OCI-LY3 (cell line): ENCODE data around the gene SGCG.
A peak's percentile ranks its signal among the peaks of the same experiment; 100 is the strongest.
"Not testable (repeated sequence)": the region's sequence is repeated elsewhere in the genome, so short reads cannot be mapped to it uniquely, and the experiment has no call there.

ENCODE experiments used
- H2AFZ ChIP-seq: fragments of 200-600, 300-600 bp; shearing (Covaris generic); 2 replicates; pipeline ENCODE4 v1.6.0; 2014; ENCODE audit warnings: antibody characterized with exemption, low read depth, low read length
- H3K27ac ChIP-seq: fragments of 200-600, 300-600 bp; sonication (generic); 2 replicates; pipeline ENCODE4 v1.5.1; 2014; ENCODE audit warnings: mild to moderate bottlenecking, low read length, moderate library complexity, mixed read lengths
- H3K27me3 ChIP-seq: fragments of 200-600, 300-600 bp; sonication (generic); 2 replicates; pipeline ENCODE4 v1.6.1; 2014; ENCODE audit warnings: low read depth, low read length, mixed read lengths
- H3K36me3 ChIP-seq: fragments of 200-600, 300-600 bp; sonication (generic); replicated peaks from 2 replicates; pipeline ENCODE3; 2014; ENCODE audit warnings: low read depth, low read length, mixed read lengths
- H3K4me1 ChIP-seq: fragments of 300-600, 200-600 bp; sonication (generic); 2 replicates; pipeline ENCODE4 v1.6.1; 2014; ENCODE audit warnings: low read length, mixed read lengths
- H3K4me2 ChIP-seq: fragments of 200-600, 300-600 bp; sonication (generic); 2 replicates; pipeline ENCODE4 v1.6.1; 2014; ENCODE audit warnings: low read length, mixed read lengths
- H3K4me3 ChIP-seq: fragments of 300-600, 200-600 bp; sonication (generic); 2 replicates; pipeline ENCODE4 v1.5.1; 2014; ENCODE audit warnings: antibody characterized with exemption, mild to moderate bottlenecking, low read length, moderate library complexity
- H3K79me2 ChIP-seq: fragments of 300-600, 200-600 bp; shearing (Covaris generic); 2 replicates; pipeline ENCODE4 v1.6.1; 2014; ENCODE audit warnings: mild to moderate bottlenecking, low read length, mixed read lengths
- H3K9ac ChIP-seq: fragments of 300-600, 200-600 bp; shearing (Covaris generic); 2 replicates; pipeline ENCODE4 v1.6.0; 2014; ENCODE audit warnings: mild to moderate bottlenecking, low read length, moderate library complexity
- H3K9me3 ChIP-seq: fragments of 200-600, 300-600 bp; shearing (Covaris generic); 2 replicates; pipeline ENCODE4 v1.6.1; 2014; ENCODE audit warnings: low read length, mixed read lengths; ENCODE audit not compliant: insufficient read depth
- H4K20me1 ChIP-seq: fragments of 200-600, 300-600 bp; sonication (generic); 2 replicates; pipeline ENCODE4 v1.6.1; 2016; ENCODE audit warnings: low read length, mixed read lengths; ENCODE audit not compliant: insufficient read depth
- EZH2phosphoT487 ChIP-seq: fragments of 200-600 bp; shearing (Covaris generic); IDR thresholded peaks from 2 replicates; pipeline ENCODE4 v1.6.1; 2018; ENCODE audit warnings: antibody characterized with exemption, mixed run types, low read depth
- TF ChIP-seq, protein P1 (sequence below): fragments of 200-600, 300-600 bp; sonication (generic); IDR thresholded peaks from 2 replicates; pipeline ENCODE4 v1.5.1; 2014; ENCODE audit warnings: antibody characterized with exemption, low read length, low read depth

Gene SGCG

DNA sequence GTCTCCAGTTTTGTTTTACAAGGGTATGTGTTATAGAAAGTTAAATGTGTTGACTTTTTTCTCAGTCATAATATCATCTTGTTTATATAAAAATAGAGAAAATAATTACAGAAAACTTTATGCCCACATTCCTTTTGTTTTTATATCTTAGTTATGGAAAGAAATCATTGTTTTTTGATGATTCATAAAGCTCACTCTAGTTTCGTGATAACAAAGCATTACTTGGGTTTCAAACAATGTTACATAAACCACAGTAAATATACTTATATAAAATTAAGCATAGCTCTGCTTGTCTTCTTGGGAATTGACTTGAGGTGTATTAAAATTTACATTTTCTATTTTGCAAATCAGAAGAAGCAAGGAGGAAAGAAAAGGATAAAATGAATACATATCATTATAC is 111.8 kb downstream of the SGCG start:
- Histone ChIP-seq H3K9me3 (no peaks in the 10 kb centered on the region), H3K4me3 (no peak overlapping the region), H3K4me2 (no peak overlapping the region), H3K9ac (no peak overlapping the region), H3K4me1 (no peaks in the 10 kb centered on the region), H3K79me2 (no peaks in the 10 kb centered on the region), H3K27ac (no peak overlapping the region), H2AFZ (no peak overlapping the region), H4K20me1 (no peaks in the 10 kb centered on the region), H3K27me3 (0 out of 2 replicates have a peak, but pooled peaks cover 5% of the 10 kb centered on the region), H3K36me3 (no peaks in the 10 kb centered on the region)
- TF ChIP-seq, protein P1, sequence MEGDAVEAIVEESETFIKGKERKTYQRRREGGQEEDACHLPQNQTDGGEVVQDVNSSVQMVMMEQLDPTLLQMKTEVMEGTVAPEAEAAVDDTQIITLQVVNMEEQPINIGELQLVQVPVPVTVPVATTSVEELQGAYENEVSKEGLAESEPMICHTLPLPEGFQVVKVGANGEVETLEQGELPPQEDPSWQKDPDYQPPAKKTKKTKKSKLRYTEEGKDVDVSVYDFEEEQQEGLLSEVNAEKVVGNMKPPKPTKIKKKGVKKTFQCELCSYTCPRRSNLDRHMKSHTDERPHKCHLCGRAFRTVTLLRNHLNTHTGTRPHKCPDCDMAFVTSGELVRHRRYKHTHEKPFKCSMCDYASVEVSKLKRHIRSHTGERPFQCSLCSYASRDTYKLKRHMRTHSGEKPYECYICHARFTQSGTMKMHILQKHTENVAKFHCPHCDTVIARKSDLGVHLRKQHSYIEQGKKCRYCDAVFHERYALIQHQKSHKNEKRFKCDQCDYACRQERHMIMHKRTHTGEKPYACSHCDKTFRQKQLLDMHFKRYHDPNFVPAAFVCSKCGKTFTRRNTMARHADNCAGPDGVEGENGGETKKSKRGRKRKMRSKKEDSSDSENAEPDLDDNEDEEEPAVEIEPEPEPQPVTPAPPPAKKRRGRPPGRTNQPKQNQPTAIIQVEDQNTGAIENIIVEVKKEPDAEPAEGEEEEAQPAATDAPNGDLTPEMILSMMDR = no peak
- no peak for TF ChIP-seq EZH2phosphoT487

DNA sequence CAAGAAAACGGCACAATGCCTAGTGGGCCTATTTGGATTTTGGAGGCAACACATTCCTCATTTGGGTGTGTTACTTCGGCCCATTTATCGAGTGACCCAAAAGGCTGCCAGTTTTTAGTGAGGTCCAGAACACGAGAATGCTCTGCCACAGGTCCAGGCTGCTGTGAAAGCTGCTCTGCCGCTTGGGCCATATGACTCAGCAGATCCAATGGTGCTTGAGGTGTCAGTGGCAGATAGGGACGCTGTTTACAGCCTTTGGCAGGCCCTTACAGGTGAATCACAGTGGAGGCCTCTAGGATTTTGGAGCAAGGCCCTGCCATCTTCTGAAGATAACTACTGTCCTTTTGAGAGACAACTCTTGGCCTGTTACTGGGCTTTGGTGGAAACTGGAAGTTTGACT is 134.1 kb downstream of the SGCG start:
- not testable (repeated sequence) for H3K36me3 ChIP-seq, H3K27ac ChIP-seq, H4K20me1 ChIP-seq, H3K79me2 ChIP-seq, H3K4me1 ChIP-seq, H3K4me3 ChIP-seq, H2AFZ ChIP-seq, H3K9ac ChIP-seq, H3K9me3 ChIP-seq, H3K4me2 ChIP-seq, H3K27me3 ChIP-seq

DNA sequence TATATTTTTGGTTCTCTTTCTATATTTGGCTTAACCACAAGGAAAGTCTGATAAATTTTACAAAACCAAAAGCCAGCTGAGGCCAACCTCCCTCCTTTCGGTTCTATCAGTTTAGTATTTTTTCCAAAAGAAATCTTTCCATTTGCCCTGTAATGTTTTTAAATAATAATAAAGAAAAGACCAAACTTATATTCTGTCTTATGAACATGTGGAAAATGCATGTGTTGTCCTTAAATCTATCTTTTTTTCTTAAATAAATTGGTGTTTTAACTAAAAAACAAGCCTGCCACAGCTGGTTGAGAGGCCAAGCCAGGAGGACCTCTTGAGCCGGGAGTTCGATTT is 139.1 kb downstream of the SGCG start:
- H3K4me2 ChIP-seq = no peak overlapping the region
- no peaks in the 10 kb centered on the region for H3K9me3 ChIP-seq
- no peaks in the 10 kb centered on the region for H3K79me2 ChIP-seq
- H2AFZ ChIP-seq = no peak overlapping the region
- no peak overlapping the region for H3K9ac ChIP-seq
- H3K4me3 ChIP-seq = no peak overlapping the region
- H3K4me1 ChIP-seq = peaks cover 16% of the 10 kb centered on the region
- H4K20me1 ChIP-seq = no peaks in the 10 kb centered on the region
- TF ChIP-seq, protein P1 = no peak
- TF ChIP-seq EZH2phosphoT487 = no peak
- no peaks in the 10 kb centered on the region for H3K27me3 ChIP-seq
- H3K27ac ChIP-seq = no peak overlapping the region
- no peaks in the 10 kb centered on the region for H3K36me3 ChIP-seq

DNA sequence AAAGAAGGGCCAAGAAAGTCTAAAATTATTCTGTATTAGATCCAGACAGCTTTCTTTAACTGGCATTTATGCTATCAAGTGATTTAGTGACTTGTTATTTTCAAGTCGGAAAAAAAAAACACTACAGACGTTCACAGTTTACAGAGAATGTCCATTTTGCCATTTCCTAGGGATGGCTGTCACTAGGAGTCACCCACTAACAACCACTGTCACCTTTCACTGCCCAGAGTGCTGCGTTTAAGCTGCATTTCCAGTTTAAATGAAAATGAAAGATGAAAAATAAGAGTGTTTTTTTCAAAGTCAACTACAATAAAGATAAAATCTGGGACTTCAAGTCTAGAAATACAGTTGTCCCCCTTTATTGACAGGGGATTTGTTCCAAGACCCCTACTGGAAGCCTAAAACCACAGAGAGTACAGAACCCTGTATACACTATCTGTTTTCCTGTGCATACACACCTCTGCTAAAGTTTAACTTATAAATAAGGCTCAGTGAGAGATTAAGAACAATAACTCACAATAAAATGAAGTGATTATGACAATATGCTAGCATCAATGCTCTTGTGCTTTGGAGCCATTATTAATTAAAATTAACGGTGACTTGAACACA is 140.3 kb downstream of the SGCG start:
- peak overlapping the region; percentile 66 for H3K4me2 ChIP-seq
- peak overlapping the region; percentile 35 for H2AFZ ChIP-seq
- no peak overlapping the region for H3K27ac ChIP-seq

More for the DNA sequence above, 140.3 kb downstream of the SGCG start:
- Histone ChIP-seq H3K27me3 (no peaks in the 10 kb centered on the region), H3K4me1 (peaks cover 26% of the 10 kb centered on the region), H3K4me3 (peak overlapping the region; percentile 71), H4K20me1 (no peaks in the 10 kb centered on the region), H3K79me2 (no peaks in the 10 kb centered on the region), H3K9ac (no peak overlapping the region), H3K9me3 (no peaks in the 10 kb centered on the region), H3K36me3 (no peaks in the 10 kb centered on the region)
- TF ChIP-seq EZH2phosphoT487 = no peak
- TF ChIP-seq, protein P1 = no peak
